Measurements from ENCODE around the gene STK11. TPM values are rescaled to one million over a fixed set of nuclear protein-coding genes. Genes with fewer than 3 reads are reported as not detected.

The STK11 gene
- total RNA-seq, 2 donors from 2014 or later = 60.2 to 70.0 TPM

- DNase-seq (ENCODE audit: low spot score) (no peak), ATAC-seq (ENCODE audit: insufficient number of reproducible peaks, low FRiP score, low read depth) (no peak)
- Histone ChIP-seq H3K27me3 (replicated peaks; ENCODE audit: insufficient read depth) (no peaks in the 10 kb centered on the region), H3K9me3 (no peaks in the 10 kb centered on the region), H3K4me1 (ENCODE audit: control insufficient read depth in 1 of 2, low read depth in 2 of 2) (no peaks in the 10 kb centered on the region), H3K27ac (no peak overlapping the region), H3K36me3 (peaks cover 6% of the 10 kb centered on the region), H3K4me3 (no peak overlapping the region)
- TF ChIP-seq, protein P1, sequence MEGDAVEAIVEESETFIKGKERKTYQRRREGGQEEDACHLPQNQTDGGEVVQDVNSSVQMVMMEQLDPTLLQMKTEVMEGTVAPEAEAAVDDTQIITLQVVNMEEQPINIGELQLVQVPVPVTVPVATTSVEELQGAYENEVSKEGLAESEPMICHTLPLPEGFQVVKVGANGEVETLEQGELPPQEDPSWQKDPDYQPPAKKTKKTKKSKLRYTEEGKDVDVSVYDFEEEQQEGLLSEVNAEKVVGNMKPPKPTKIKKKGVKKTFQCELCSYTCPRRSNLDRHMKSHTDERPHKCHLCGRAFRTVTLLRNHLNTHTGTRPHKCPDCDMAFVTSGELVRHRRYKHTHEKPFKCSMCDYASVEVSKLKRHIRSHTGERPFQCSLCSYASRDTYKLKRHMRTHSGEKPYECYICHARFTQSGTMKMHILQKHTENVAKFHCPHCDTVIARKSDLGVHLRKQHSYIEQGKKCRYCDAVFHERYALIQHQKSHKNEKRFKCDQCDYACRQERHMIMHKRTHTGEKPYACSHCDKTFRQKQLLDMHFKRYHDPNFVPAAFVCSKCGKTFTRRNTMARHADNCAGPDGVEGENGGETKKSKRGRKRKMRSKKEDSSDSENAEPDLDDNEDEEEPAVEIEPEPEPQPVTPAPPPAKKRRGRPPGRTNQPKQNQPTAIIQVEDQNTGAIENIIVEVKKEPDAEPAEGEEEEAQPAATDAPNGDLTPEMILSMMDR (IDR thresholded peaks at IDR 0.05) = no peak
Observed at GRCh38 chr19:1163283-1163933, 42.2 kb upstream of the STK11 start.

GRCh38 chr19:1163934-1164683, 41.5 kb upstream of the STK11 start:
- Histone ChIP-seq H3K4me1 (ENCODE audit: control insufficient read depth in 1 of 2, low read depth in 2 of 2) (no peaks in the 10 kb centered on the region), H3K27ac (no peak overlapping the region)
- ATAC-seq (ENCODE audit: insufficient number of reproducible peaks, low FRiP score, low read depth) = no peak

GRCh38 chr19:1164684-1165531, 40.7 kb upstream of the STK11 start:
- ATAC-seq (ENCODE audit: insufficient number of reproducible peaks, low FRiP score, low read depth) (no peak), DNase-seq (ENCODE audit: low spot score) (no peak)
- Histone ChIP-seq H3K27me3 (replicated peaks; ENCODE audit: insufficient read depth) (no peaks in the 10 kb centered on the region), H3K4me3 (no peak overlapping the region), H3K4me1 (ENCODE audit: control insufficient read depth in 1 of 2, low read depth in 2 of 2) (no peaks in the 10 kb centered on the region), H3K27ac (no peak overlapping the region), H3K9me3 (no peaks in the 10 kb centered on the region), H3K36me3 (peaks cover 6% of the 10 kb centered on the region)
- TF ChIP-seq, protein P1 (IDR thresholded peaks at IDR 0.05) = no peak

More at GRCh38 chr19:1163934-1164683, 41.5 kb upstream of the STK11 start:
- no peak overlapping the region for H3K4me3 ChIP-seq
- TF ChIP-seq, protein P1 (IDR thresholded peaks at IDR 0.05) = no peak
- H3K36me3 ChIP-seq = peaks cover 6% of the 10 kb centered on the region
- H3K27me3 ChIP-seq (replicated peaks; ENCODE audit: insufficient read depth) = no peaks in the 10 kb centered on the region
- DNase-seq (ENCODE audit: low spot score) = no peak
- H3K9me3 ChIP-seq = no peaks in the 10 kb centered on the region

- no peak overlapping the region for H3K4me3 ChIP-seq
- H3K36me3 ChIP-seq = peaks cover 6% of the 10 kb centered on the region
- TF ChIP-seq, protein P1 (IDR thresholded peaks at IDR 0.05) = no peak
- ATAC-seq (ENCODE audit: insufficient number of reproducible peaks, low FRiP score, low read depth) = no peak
- no peaks in the 10 kb centered on the region for H3K9me3 ChIP-seq
- no peak overlapping the region for H3K27ac ChIP-seq
- DNase-seq (ENCODE audit: low spot score) = no peak
- peaks cover 8 to 12% of the 10 kb centered on the region in 2 donors for H3K4me1 ChIP-seq (ENCODE audit: control insufficient read depth in 1 of 2, low read depth in 2 of 2)
- H3K27me3 ChIP-seq (replicated peaks; ENCODE audit: insufficient read depth) = no peaks in the 10 kb centered on the region
Observed at GRCh38 chr19:1166872-1167573, 38.6 kb upstream of the STK11 start.
